ENCODE measurements around the gene BNIP1.
"Not testable (repeated sequence)": the region's sequence is repeated elsewhere in the genome, so short reads cannot be mapped to it uniquely, and the experiment has no call there.

BNIP1 gene, protein sequence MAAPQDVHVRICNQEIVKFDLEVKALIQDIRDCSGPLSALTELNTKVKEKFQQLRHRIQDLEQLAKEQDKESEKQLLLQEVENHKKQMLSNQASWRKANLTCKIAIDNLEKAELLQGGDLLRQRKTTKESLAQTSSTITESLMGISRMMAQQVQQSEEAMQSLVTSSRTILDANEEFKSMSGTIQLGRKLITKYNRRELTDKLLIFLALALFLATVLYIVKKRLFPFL

GRCh38 chr5:173144200-173145176, at the start of gene BNIP1:
Gene BNIP1 (plus strand): TSS chr5:173144531. CDS start chr5:173144546, 15 bp downstream.
- peak; percentile 62 for DNase-seq

DNA sequence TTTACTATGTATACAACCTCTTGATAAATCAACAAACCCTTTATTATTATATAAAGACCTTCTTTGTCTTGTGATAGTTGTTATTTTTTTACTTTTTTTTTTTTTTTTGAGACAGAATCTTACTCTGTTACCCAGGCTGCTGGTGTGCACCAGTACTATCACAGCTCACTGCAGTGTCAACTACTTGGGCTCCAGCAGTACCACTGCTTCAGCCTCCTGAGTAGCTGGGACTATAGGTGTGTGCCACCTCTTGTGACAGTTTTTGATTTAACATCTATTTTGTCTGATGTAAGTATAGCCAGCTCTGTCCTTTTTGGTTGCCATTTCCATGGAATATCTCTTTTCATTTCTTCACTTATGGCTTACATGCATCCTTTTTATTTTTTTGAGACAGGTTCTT, 45.5 kb upstream of the BNIP1 start:
- no peak for DNase-seq

DNA sequence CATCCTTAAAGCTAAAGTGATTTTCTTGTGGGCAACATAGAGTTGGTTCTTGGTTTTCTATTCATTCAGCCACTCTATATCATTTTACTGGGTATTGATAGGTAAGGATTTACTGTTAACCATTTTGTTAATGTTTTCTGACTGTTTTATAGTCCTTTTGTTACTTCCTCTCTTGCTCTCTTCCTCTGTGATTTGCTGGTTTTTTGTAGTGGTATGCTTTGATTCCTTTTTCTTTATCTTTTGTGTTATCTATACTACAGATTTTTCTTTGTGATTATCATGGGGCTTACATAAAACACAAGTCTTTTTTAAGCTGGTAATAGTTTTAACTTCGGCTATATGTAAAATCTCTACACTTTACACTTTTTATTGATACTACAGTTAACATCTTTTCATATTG, 44.9 kb upstream of the BNIP1 start:
- DNase-seq, result no peak

GRCh38 chr5:173101245-173101644, 43.1 kb upstream of the BNIP1 start:
- no peak for DNase-seq

DNA sequence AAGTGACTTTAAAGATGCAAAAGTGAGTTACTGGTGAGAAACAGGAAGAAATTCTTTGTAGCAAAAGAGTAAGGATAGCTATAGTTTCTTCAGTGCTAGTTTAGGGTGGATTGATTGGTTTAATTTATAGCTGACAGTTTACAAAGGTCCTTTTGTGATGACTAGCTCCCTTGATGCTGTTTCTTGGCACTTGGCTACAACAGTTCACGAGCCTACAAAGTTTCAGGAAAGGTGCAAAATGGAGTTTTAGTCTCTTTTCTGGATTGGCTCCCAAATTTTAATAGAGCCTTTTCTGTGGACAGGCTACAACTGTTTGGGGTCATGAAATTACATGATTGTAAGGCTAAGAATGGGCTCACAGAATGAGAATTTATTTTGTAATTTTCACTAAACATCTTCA, 40.9 kb upstream of the BNIP1 start:
- DNase-seq, result no peak

DNA sequence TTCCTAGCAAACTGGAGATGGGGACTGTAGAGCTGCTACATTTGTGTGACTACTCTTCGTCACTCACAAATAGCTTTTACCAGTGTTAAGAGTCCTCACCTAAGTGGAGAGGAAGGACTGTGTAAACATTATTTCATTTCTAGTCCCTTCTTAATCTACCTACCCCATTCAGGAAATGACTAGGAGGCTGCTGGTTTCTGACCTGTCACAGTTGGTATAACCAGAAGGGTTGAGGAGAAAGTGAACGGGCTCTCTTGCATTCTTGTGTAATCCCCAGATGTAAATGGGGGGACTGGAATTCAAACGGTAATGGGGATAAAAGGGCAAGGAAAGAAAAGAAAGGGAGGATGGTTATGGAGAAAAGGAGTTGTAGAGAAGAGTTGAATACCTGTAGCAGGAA, 35.4 kb upstream of the BNIP1 start:
- no peak for DNase-seq

DNA sequence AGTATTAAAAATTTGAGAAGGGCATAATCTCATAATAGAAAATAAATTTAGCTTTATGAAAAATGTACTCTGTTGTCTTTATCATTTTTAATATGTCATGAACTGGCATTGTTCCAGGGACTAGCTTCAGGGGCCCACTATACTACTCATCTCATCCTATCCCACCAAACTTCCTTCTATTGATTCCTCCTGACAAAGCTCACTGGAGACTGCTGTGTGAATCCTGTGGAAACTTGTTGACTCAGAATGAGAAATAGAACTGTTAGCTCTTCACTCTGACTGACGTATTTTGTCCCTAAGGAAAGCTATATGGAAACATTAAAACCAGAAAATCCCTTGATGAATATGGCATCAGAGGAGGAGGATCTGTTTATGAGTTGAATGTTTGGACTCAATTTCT, 29.8 kb upstream of the BNIP1 start:
- DNase-seq, result no peak

- no peak for DNase-seq
Observed at GRCh38 chr5:173119719-173120118, 24.6 kb upstream of the BNIP1 start.

GRCh38 chr5:173123416-173123815, 20.9 kb upstream of the BNIP1 start:
- no peak for DNase-seq

DNA sequence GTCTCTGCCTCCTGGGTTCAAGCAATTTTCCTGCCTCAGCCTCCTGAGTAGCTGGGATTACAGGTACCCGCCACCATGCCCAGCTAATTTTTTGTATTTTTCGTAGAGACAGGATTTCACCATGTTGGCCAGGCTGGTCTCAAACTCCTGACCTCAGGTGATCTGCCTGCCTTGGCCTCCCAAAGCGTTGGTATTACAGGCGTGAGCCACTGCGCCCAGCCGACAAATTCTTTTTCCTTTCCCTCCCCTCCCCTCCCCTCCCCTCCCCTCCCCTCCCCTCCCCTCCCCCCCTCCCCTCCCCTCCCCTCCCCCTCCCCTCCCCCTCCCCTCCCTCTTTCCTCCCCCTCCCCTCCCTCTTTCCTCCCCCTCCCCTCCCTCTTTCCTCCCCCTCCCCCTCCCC, 12.2 kb upstream of the BNIP1 start:
- DNase-seq, result not testable (repeated sequence)

DNA sequence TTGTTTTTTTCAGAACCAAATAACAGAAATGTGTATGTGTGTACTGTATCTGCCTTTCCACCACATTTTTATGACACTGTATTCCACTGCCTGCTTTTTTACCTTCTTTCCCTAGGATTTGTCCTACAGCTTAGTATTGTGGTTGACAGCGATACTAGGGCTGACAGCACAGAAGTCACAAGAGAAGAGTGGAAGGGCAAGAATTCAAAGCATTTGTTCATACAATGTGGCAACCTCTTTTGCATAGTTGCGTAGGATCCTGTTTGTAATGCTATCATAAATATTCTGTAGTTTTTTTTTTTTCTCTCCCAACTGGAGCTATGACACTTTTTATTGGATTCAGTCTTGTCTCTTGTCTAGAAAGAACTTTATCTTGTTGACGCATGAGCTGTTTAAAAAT, 5.6 kb upstream of the BNIP1 start:
- DNase-seq, result no peak

GRCh38 chr5:173139631-173140030, 4.7 kb upstream of the BNIP1 start:
- DNase-seq, result no peak

GRCh38 chr5:173140769-173141168, 3.6 kb upstream of the BNIP1 start:
- no peak for DNase-seq

GRCh38 chr5:173143567-173143966, 764 bp upstream of the BNIP1 start:
- no peak for DNase-seq

GRCh38 chr5:173148354-173148753, 4.0 kb downstream of the BNIP1 start:
- DNase-seq, result no peak

- no peak for DNase-seq
Observed at GRCh38 chr5:173152547-173152946, 8.2 kb downstream of the BNIP1 start.

DNA sequence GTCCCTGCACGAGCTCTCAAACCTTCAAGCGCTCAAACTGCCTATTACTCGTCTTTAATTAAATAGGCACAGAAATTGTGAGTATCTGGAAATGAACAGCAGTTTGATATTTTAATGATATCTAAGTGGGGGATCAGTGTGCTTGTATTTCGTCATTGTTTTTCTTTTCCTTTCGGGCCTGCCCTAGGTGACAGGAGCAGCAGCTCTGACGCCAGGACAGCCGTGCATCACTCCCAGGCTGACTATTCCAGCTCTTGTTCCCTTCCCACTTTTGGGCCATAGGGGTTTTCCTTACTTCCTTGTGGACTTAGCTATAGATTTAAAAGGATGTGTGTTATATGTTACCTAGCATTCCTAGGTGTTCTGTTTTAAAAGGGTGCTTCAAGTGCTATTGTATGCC, 9.5 kb downstream of the BNIP1 start:
- no peak for DNase-seq

DNA sequence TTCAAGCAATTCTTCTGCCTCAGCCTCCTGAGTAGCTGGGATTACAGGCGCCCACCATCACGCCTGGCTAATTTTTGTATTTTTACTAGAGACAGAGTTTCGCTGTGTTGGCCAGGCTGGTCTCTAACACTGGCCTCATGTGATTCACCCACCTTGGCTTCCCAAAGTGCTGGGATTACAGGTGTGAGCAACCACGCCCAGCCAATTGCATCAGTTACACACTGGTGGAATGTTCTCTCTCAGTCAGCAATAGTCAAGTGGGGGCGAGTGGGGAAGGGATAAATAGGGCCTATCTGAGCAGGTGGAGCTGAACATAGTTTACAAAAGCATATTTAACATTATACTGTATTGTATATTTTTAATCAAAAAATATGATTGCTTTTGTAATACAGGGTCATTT, 10.3 kb downstream of the BNIP1 start:
- DNase-seq, result not testable (repeated sequence)

DNA sequence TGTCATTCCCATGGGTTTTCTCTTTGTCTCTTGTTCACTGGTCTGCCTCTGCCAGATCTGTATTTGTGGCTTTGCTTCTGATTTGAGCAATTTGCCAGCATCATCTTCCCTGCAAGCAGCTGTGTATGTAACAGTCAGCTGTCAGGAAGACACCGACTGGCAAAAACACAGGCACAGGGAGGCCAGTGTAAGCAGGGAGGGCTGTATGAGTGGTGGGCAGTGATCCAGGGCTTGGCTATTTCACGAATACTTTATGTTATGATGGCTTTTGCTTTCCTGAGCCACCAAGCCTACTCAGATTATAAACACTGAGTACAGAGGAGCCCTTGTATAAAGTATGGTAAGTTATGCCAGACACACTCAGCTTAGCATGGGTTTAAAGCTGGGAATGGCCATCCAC, 11.6 kb downstream of the BNIP1 start:
- no peak for DNase-seq

GRCh38 chr5:173158366-173158765, 14.0 kb downstream of the BNIP1 start:
- no peak for DNase-seq

DNA sequence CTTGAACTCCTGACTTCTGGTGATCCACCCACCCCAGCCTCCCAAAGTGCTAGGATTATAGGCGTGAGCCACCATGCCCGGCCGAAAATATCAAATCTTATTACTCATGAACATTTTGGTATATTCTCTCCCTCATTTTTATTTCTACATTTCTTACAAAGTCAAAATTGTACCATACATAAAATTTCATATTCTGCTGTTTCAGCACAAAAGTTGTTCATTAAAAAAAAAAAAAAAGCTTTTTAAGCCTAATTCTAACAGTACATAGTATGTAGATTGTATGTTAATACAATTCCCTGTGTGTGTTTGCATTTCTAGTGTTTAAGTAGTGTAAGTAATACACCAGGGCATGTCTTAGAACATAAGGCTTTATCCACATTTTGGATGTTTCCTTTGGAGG, 14.9 kb downstream of the BNIP1 start:
- DNase-seq, result no peak

DNA sequence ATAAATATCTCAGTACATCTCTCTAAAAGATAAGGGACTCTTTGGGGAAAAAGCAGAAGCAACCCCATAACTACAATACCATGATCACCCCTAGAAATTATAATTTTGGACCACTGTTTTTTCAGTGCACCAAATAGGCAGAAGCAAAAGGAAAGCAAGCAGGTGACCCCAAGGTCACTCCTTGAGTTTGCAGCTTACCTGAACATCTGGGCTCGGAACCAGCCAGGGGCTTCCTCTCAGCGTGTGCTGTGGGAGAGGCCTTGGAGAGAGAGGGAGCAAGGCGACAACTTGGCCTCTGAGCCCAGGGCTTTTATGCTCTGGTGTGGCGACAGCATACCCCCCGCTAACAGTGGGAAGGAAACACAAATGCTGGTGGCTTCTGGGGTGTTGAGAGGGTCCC, 16.8 kb downstream of the BNIP1 start:
- no peak for DNase-seq

GRCh38 chr5:173163219-173163618, 18.9 kb downstream of the BNIP1 start:
- no peak for DNase-seq
